GM19043 (cell line): ENCODE measurements around the gene COMP.

Experiments used
- ATAC-seq: cut with Tn5 transposase; IDR thresholded peaks from one replicate; pipeline ENCODE4 v1.9.1; 2021; ENCODE audit warnings: low read depth; ENCODE audit not compliant: unreplicated experiment

The COMP gene

DNA sequence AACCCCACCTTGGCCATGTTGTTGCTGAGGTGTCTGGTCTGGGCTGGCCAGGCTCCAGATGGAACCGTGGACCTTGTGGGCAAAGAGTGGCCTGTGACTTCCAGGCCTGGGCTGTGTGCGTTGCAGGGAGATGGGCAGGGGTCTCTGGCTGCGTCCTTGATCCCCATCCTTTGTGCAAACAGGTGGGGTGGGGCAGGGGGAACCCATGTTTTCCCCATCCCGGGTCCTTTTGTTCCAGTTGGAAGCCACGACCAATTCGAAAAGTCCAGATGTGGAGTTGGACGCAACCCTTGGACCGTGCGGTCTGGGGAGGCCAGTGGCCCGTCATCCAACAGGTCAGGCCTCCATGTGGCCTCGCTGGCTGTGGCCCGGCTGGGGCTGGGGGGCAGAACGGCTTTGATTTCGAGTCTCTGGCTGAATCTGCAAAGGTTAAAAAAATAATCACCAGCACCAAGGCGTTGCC is 13.1 kb upstream of the COMP start:
- ATAC-seq = no peak

- no peak for ATAC-seq
Observed at GRCh38 chr19:18803550-18804138, 12.5 kb upstream of the COMP start.

DNA sequence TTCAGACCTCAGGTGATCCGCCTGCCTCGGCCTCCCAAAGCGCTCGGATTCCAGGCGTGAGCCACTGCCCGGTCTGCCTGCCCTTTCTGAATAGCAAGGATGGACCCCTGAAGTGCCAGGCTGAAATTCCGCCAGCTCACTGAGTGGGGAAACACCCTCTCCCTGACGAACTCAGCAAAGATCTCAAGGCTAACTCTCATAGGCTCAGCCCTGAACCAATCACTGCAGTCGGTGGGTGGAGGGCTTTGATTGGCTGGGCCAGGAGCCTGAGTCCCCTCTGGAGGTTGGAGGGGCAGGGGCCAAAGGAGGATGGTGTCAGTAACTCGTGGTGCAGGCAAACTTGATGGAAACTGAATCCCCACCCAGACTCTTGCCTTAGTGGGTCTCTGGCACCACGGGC is 11.2 kb upstream of the COMP start:
- ATAC-seq = no peak

DNA sequence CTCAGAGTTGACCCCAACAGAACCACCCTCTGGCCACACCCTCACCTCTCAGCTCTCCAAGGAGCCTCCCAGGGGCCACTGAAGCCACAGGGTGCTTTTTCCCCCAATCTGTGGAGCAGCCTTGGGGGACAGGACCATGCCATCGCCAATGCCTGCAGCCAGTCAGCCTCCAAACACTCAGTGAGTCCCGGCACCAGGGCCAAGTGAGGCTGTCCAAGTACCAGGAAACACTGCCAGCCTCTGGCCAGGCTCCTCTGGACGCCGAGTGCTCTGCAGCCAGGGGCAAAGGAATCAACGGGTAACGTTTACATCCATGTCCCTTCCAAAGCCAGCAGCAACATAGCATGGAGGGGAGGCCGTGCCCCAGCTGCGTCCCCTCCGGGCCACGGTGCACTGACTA is 9.5 kb upstream of the COMP start:
- no peak for ATAC-seq

- ATAC-seq = no peak
Observed at GRCh38 chr19:18800079-18800478, 9.0 kb upstream of the COMP start.

DNA sequence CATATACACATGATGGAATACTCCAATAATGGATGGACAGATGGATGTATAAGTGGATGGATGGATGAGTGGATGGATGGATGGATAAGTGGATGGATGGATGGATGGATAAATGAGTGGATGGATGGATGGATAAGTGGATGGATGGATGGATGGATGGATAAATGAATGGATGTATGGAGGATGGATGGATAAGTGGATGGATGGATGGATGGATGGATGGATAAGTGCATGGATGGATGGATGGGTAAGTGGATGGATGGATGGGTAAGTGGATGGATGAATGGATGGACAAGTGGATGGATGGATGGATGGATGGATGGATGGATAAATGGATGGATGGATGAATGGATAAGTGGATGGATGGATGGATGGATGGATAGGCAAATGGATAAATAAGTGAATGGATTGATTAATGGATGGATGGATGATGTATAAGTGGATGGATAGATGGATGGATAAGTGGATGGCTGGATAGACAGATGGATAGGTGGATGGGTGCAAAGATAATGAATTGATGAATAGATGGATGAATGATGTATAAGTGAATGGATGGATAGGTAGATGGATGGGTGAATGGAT is 8.4 kb upstream of the COMP start:
- no peak for ATAC-seq

GRCh38 chr19:18798384-18799352 is 7.6 kb upstream of the COMP start:
- no peak for ATAC-seq

- no peak for ATAC-seq
Observed at GRCh38 chr19:18796239-18796638, 5.1 kb upstream of the COMP start.

GRCh38 chr19:18795540-18795939 is 4.4 kb upstream of the COMP start:
- ATAC-seq = no peak

- no peak for ATAC-seq
Observed at GRCh38 chr19:18794692-18795091, 3.6 kb upstream of the COMP start.

- ATAC-seq = no peak
Observed at GRCh38 chr19:18794029-18794313, 2.9 kb upstream of the COMP start.

- ATAC-seq = no peak
Observed at GRCh38 chr19:18793144-18794028, 2.3 kb upstream of the COMP start.

DNA sequence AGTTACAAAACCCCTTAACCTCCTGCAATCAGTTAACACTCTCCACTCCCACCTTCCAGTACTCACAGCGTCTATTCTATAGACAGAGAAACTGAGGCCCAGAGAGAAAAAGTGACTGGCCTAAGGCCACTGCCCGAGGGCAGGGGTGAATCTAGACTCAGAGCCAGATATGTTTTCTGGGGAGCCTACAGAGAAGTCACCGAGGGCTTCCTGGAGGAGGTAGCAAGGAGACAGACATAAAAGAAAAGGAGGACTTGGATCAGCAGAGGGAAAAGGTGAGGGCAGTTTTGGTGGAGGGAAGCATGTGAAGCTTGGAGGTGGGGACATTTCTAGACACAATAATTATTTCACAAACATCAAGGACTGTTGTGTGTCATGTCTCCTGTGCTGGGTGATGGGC is 1.6 kb upstream of the COMP start:
- ATAC-seq = no peak

- ATAC-seq = no peak
Observed at GRCh38 chr19:18791315-18791678, 192 bp upstream of the COMP start.

DNA sequence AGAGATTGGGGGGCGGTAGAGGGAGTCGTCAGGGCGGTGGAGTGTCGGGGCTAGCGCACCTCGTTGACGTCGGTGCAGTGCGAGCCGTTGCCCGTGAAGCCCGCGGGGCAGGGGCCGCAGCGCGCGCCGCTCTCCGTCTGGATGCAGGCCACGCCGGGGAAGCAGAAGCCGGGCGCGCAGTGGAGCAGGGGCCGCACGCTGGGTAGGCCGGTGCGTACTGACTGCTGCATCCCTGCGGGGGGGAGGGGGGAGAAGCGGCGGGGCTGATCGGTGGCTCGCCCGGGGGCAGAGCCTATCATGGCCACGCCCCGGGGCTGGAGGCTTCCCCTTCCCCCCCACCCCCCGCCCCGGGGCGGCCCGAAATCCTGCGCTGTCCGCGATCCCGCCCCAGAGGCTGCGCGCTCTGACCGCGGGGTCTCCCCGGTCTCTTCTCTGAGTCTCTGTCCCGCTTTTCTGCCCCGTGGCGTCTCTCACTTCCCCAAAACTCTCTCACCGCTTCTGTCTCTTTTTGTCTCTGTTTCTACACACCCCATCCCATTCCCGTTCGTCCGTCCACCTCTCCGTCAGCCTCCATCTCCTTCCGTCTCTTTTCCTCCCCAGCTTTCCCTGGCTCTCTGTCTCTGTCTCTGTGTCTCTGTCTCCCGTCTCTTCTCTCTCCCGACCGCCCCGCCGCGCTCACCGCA is 1.1 kb downstream of the COMP start:
- no peak for ATAC-seq

DNA sequence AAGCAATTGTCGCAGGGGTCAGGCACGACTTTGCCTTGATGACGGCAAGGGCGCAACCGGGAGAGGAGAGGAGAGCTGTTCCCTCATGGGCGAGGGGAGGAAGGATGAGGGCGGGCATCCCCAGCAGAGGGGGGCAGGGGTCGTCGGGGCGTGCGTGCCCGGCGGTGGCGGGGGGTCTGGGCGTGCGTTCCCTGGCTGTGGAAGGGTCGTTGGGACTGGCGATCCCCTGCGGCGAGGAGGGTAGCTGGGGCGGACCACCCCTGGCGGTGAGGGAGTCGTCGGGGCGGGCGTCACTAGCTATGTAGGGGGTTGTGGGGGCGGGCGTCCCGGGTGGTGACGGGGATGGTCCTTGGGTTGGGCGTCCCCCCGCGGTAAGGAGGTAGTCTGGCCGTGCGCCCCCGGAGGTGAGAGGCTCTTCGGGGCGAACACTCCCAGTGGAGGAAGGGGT is 1.7 kb downstream of the COMP start:
- no peak for ATAC-seq

DNA sequence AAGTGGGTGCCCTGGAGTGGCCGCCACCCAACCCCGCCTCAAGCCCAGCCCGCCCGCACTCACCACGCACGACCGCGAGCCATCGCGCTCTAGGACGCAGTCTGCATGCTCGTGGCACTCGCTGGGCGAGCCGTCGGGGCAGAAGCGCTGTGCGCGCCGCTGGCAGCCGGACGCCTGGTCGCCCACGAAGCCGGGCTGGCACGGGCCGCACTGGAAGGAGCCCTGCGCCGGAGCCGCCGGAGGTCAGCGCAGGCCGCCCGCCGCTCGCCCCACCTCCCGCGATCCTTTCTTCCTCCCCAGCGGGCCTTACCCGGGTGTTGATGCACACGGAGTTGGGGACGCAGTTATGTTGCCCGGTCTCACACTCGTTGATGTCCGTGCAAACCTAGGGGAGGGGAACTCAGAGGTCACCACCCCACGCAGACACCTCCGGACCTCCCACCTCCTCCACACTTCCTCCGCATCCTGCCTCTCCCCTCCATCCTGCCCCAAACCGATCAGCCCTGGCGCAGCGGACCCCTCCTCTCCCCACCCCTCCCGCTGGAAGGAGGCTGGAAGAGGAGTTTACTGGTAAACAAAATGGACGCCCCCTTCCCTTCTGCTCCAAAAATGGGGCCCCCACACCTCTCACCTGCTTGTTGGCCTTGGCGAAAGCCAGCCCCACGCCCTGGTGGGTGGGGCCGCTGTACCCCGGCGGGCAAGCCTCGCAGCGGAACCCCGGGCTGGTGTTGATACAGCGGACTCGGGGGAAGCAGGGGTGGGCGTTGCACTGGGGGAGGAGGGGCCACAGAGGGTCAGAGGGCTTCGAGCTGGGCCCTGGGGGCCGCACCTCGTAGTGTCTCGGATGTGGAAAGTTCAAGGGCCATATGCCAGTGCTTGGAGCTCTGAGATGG is 2.3 kb downstream of the COMP start:
- ATAC-seq = no peak

DNA sequence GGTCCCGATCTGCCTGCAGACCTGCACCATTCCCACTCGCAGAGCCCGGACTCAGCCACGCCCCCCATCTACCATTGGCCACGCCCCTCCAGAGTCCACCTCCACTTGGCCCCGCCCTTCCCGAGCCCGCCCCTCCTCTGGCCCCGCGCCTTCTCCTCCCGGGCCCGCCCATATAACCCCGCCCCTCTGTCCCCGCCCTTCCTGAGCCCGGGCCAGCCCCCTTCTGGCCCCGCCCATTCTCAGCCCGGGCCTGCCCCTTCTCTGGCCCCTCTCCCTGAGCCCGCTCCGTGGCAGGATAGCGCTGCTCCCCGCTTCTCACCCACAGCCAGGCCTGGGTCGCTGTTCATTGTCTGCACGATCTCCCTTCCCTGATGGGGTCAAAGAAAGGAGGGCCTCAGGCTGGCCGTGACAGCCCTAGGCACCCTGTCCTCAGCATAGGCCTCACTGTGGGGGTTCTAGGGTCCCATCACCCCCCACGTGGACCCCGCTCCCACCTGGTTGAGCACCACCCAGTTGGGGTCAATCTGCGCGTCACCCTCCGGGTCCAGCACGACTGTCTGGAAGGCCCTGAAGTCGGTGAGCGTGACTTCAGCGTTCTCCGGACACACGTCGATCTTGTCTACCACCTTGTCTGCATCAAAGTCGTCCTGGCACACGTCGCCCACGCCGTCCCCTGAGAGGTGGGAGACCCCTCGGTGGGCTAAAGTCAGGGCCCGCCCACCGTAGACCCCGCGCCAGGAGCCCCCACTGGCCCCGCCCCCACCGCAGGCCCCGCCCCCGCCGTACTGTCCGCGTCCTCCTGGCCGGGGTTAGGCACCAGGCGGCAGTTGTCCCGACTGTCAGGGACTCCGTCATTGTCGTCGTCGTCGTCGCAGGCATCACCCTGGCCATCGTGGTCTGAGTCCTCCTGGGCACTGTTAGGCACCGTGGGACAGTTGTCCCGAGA is 5.7 kb downstream of the COMP start:
- no peak for ATAC-seq
